Activated naive CD4-positive, alpha-beta T cell treated with anti-CD3 and anti-CD28 coated beads, Interleukin-2, amount 10 ng/mL, durations not matched to agents 7 days and 5 days (primary cell): Measurements from ENCODE around the gene TFEB.

ENCODE experiments used
- CTCF ChIA-PET: fragments of 350-600 bp; sonication (Branson Sonifier 250); formaldehyde crosslinking; loops from one replicate; lab custom pipeline; 2021; ENCODE audit warnings: antibody characterized with exemption; lab: Charles Lee
- DNase-seq: peaks from one replicate; pipeline ENCODE4 v3.0.0-alpha.2; 2020
- H3K27ac Mint-ChIP-seq: one replicate; pipeline ENCODE4 v1.8.0; 2021; ENCODE audit warnings: mild to moderate bottlenecking, moderate library complexity, mixed read lengths
- H3K27me3 Mint-ChIP-seq: one replicate; pipeline ENCODE4 v1.8.0; 2021; ENCODE audit warnings: mild to moderate bottlenecking, mixed read lengths
- H3K36me3 Mint-ChIP-seq: one replicate; pipeline ENCODE4 v1.8.0; 2021; ENCODE audit warnings: mixed read lengths
- H3K4me1 Mint-ChIP-seq: one replicate; pipeline ENCODE4 v1.8.0; 2021; ENCODE audit warnings: mixed read lengths
- H3K4me3 Mint-ChIP-seq: one replicate; pipeline ENCODE4 v1.8.0; 2021; ENCODE audit warnings: mild to moderate bottlenecking, moderate library complexity, mixed read lengths
- H3K9me3 Mint-ChIP-seq: one replicate; pipeline ENCODE4 v1.8.0; 2021; ENCODE audit warnings: mixed read lengths

The TFEB gene

GRCh38 chr6:41736800-41737555 is 1.6 kb upstream of the TFEB start:
- H3K4me3 Mint-ChIP-seq, result no peak overlapping the region
- H3K27ac Mint-ChIP-seq, result no peak overlapping the region
- no peak for DNase-seq
- peaks cover 18% of the 10 kb centered on the region for H3K27me3 Mint-ChIP-seq
- H3K4me1 Mint-ChIP-seq, result peaks cover 25% of the 10 kb centered on the region
- H3K9me3 Mint-ChIP-seq, result no peaks in the 10 kb centered on the region
- H3K36me3 Mint-ChIP-seq, result no peaks in the 10 kb centered on the region
- CTCF ChIA-PET, result interaction anchor here (1.8 kb wide), 1 partner anchor 40 kb away, joined by 4 read pairs; no protein-coding TSS in a partner anchor

DNA sequence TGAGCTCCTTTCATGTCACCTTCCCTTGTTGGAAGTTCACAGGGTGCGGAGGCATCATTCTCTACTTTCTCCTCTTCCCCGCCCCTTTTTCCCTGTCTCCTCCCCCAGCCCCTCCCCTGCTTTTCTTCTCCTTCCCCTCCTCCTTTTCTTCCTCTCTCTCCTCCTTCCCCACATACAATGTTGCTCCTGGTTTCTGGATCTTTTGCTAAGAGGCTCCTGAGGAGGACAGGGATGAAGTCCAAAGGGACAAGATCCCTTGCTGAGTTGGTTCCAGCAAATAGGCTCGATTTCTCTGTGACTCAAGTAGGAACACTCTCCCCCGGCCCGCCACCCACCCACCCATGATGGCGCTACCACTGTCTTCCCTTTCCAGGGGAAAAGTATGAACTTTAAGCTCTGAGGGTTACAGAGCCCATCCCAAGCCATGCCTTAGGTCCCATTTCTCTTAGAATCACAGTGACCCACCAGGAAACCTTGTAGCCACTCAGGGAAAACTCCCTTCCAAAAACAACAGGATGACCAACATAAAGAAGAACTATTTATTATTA is 852 bp upstream of the TFEB start:
- CTCF ChIA-PET, result interaction anchor here (1.7 to 3.6 kb wide), 2 partner anchors 31 to 52 kb away, joined by 4 to 30 read pairs; partner anchors contain the start of gene TOMM6

GRCh38 chr6:41734666-41735426 is 562 bp downstream of the TFEB start:
- H3K27me3 Mint-ChIP-seq, result peaks cover 18% of the 10 kb centered on the region
- DNase-seq, result peak; percentile 79
- no peaks in the 10 kb centered on the region for H3K9me3 Mint-ChIP-seq
- H3K4me1 Mint-ChIP-seq, result peaks cover 42% of the 10 kb centered on the region
- H3K36me3 Mint-ChIP-seq, result no peaks in the 10 kb centered on the region
- H3K27ac Mint-ChIP-seq, result peak overlapping the region; percentile 52
- CTCF ChIA-PET, result interaction anchor here (0.8 to 3.6 kb wide), 5 partner anchors 26 to 370 kb away, joined by 3 to 30 read pairs (median 4); partner anchors contain the start of gene TOMM6
- peak overlapping the region; percentile 83 for H3K4me3 Mint-ChIP-seq

More for the DNA sequence above, 852 bp upstream of the TFEB start:
- no peak for DNase-seq
- Mint-ChIP-seq H3K9me3 (no peaks in the 10 kb centered on the region), H3K36me3 (no peaks in the 10 kb centered on the region), H3K27me3 (peaks cover 18% of the 10 kb centered on the region), H3K4me1 (peaks cover 29% of the 10 kb centered on the region), H3K27ac (no peak overlapping the region), H3K4me3 (peak overlapping the region; percentile 43)

- Mint-ChIP-seq H3K9me3 (no peaks in the 10 kb centered on the region), H3K36me3 (no peaks in the 10 kb centered on the region)
Measured at GRCh38 chr6:41733707-41734665, 1.4 kb downstream of the TFEB start.

DNA sequence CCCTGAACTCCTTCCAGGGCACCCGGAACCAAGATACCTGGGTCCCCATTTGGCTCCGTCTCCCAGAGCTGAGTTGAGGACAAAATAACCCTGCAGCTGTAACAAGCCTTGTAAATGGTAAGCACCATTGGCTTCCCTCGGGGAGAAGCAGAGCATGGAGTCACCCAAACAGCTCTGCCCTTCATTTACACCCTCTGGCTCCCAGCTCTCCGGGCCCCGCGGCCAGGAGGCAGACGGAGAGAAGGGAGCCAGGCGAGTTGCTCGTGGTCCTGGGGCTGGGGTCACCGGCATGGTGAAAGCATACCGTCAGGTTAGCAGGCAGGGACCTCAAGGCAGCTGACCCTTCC is 2.1 kb downstream of the TFEB start:
- DNase-seq, result no peak
- Mint-ChIP-seq H3K4me3 (peak overlapping the region; percentile 86), H3K27ac (peak overlapping the region; percentile 82), H3K9me3 (no peaks in the 10 kb centered on the region), H3K27me3 (peaks cover 9% of the 10 kb centered on the region), H3K36me3 (no peaks in the 10 kb centered on the region), H3K4me1 (peaks cover 50% of the 10 kb centered on the region)
- CTCF ChIA-PET, result interaction anchor here (1.2 to 3.6 kb wide), 8 partner anchors 12 to 53 kb away, joined by 3 to 30 read pairs (median 6); no protein-coding TSS in a partner anchor

More at GRCh38 chr6:41733707-41734665, 1.4 kb downstream of the TFEB start:
- Mint-ChIP-seq H3K4me3 (peak overlapping the region; percentile 86), H3K27ac (peak overlapping the region; percentile 82), H3K4me1 (peaks cover 47% of the 10 kb centered on the region), H3K27me3 (peaks cover 10% of the 10 kb centered on the region)
- CTCF ChIA-PET, result interaction anchor here (0.8 to 3.6 kb wide), 10 partner anchors 12 to 370 kb away, joined by 3 to 30 read pairs (median 5); no protein-coding TSS in a partner anchor
- DNase-seq, result peak; percentile 80

- Mint-ChIP-seq H3K9me3 (no peaks in the 10 kb centered on the region), H3K4me3 (peak overlapping the region; percentile 86), H3K36me3 (no peaks in the 10 kb centered on the region), H3K27me3 (peaks cover 9% of the 10 kb centered on the region), H3K4me1 (peaks cover 50% of the 10 kb centered on the region), H3K27ac (peak overlapping the region; percentile 82)
- CTCF ChIA-PET, result interaction anchor here (1.2 to 3.6 kb wide), 8 partner anchors 11 to 53 kb away, joined by 3 to 30 read pairs (median 6); no protein-coding TSS in a partner anchor
- DNase-seq, result peak; percentile 67
Measured at GRCh38 chr6:41732591-41733359, 2.6 kb downstream of the TFEB start.

- H3K27me3 Mint-ChIP-seq, result peaks cover 9% of the 10 kb centered on the region
- no peak for DNase-seq
- no peak overlapping the region for H3K27ac Mint-ChIP-seq
- H3K9me3 Mint-ChIP-seq, result no peaks in the 10 kb centered on the region
- no peaks in the 10 kb centered on the region for H3K36me3 Mint-ChIP-seq
- CTCF ChIA-PET, result interaction anchor here (1.5 kb wide), 1 partner anchor 54 kb away, joined by 4 read pairs; no protein-coding TSS in a partner anchor
- no peak overlapping the region for H3K4me3 Mint-ChIP-seq
- H3K4me1 Mint-ChIP-seq, result peaks cover 56% of the 10 kb centered on the region
Measured at GRCh38 chr6:41732149-41732548, 3.3 kb downstream of the TFEB start.

DNA sequence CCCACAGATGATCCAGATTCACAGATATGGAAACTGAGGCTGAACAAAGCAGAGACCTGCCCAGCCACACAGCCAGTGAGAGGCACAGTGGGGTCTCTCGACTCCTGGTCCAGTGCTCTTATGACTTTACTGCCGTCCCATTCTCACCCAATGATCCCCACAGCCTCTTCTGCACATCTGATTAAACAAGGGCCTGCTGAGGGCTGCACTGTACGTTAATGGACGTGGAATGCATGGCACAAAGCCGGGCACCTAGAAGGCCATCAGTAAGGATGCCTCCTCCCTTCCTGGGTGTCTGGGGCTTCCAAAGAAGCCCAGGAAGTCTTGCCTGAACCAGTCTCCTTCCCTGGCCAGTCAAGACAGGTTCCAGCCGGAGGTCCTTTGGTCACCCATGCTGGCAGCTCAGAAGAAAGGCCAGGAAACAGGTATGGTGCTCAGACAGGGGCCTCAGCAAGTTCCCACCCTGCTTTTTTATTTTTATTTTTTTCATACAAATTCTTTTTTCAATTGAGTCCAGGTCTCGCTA is 3.8 kb downstream of the TFEB start:
- Mint-ChIP-seq H3K36me3 (peaks cover 2% of the 10 kb centered on the region), H3K9me3 (no peaks in the 10 kb centered on the region), H3K27ac (no peak overlapping the region), H3K4me3 (no peak overlapping the region), H3K4me1 (peaks cover 61% of the 10 kb centered on the region), H3K27me3 (peaks cover 4% of the 10 kb centered on the region)
- no peak for DNase-seq
- CTCF ChIA-PET, result no interaction called here

DNA sequence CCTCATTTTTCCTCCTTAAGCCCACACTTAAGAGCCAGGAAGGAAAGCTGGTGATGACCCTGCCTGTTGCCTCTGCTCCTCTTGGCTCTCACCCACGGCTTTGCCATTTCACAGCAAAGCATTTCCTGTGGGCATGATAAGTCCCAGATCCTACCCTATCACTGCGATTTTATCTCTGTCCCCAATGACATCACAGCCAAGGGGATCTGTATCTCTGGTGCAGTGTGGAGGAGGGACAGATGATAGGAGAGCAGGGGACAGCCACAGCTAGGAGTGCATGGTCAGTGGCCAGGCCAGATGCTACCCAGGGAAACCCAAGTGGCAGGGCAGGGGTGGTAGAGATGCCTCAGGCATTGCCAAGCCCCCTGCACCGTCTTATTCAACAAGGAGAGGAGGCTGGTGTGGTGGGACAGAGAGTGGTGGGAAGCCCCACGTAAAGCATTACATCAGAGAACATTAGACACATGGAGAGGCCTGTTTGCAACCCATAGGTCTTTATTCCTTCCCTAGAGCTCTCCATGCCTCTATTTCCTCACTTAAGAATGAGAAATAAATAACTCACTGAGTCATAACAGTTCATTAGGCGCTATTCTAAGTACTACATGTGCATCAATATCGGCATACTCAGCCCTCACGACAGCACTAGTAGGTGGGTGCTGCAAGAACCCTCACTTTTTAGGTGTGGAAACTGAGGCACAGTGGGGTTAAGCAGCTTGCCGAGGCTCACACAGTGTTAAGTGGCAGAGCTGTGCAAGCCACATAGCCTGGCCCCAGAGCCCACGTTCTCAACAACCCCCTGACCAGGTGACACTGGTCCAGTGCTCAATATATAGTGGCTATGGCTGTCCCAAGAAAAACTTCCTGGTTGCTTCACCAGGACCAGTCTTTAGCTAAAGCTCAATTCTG is 4.6 kb downstream of the TFEB start:
- Mint-ChIP-seq H3K27ac (no peak overlapping the region), H3K4me3 (no peak overlapping the region), H3K9me3 (no peaks in the 10 kb centered on the region), H3K4me1 (peaks cover 57% of the 10 kb centered on the region), H3K27me3 (no peaks in the 10 kb centered on the region), H3K36me3 (peaks cover 2% of the 10 kb centered on the region)
- CTCF ChIA-PET, result no interaction called here
- DNase-seq, result no peak

GRCh38 chr6:41729624-41730023 is 5.8 kb downstream of the TFEB start:
- H3K4me3 Mint-ChIP-seq, result no peak overlapping the region
- peaks cover 2% of the 10 kb centered on the region for H3K36me3 Mint-ChIP-seq
- CTCF ChIA-PET, result no interaction called here
- no peak for DNase-seq
- H3K27ac Mint-ChIP-seq, result no peak overlapping the region
- no peaks in the 10 kb centered on the region for H3K27me3 Mint-ChIP-seq
- no peaks in the 10 kb centered on the region for H3K9me3 Mint-ChIP-seq
- H3K4me1 Mint-ChIP-seq, result peaks cover 54% of the 10 kb centered on the region

GRCh38 chr6:41728954-41729353 is 6.5 kb downstream of the TFEB start:
- Mint-ChIP-seq H3K9me3 (no peaks in the 10 kb centered on the region), H3K36me3 (peaks cover 2% of the 10 kb centered on the region), H3K27ac (no peak overlapping the region), H3K4me3 (no peak overlapping the region), H3K4me1 (peaks cover 53% of the 10 kb centered on the region), H3K27me3 (no peaks in the 10 kb centered on the region)
- no peak for DNase-seq
- CTCF ChIA-PET, result no interaction called here
